Effector CD4-positive, alpha-beta T cell (primary cell): ENCODE data around the gene PTPRM.
"Not testable (repeated sequence)": the region's sequence is repeated elsewhere in the genome, so short reads cannot be mapped to it uniquely, and the experiment has no call there.

ENCODE experiments used
- DNase-seq: peaks from one replicate; pipeline ENCODE4 v3.0.0-alpha.2; 2020

The PTPRM gene

DNA sequence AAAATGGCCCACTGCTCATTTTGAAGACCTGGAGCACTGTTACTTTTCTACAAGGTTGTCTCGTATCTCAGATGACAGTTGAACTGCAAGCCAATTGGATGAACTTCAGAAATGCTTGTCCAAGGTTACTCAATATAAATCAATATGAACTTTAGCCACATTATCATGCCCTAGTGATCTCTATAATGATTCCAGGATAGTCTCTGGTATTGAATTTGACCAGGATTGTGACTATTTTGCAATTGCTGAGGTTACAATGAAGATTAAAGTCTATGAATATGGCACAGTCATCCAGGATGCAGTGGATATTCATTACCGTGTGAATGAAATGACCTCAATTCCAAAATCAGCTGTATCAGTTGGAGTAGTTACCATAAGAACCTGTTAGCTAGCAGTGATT, 846.1 kb downstream of the PTPRM start:
- DNase-seq, result no peak

DNA sequence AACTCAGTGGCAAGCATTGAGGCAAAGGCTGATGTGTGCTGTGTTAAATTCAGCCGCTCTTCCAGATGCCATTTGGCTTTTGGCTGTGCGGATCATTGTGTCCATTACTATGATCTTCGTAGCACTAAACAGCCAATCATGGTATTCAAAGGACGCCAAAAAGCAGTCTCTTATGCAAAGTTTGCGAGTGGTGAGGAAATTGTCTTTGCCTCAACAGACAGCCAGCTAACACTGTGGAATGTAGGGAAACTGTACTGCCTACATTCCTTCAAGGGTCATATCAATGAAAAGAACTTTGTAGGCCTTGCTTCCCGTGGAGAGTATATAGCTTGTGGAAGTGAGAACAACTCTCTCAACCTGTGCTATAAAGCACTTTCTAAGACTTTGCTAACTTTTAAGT, 846.6 kb downstream of the PTPRM start:
- DNase-seq, result no peak

DNA sequence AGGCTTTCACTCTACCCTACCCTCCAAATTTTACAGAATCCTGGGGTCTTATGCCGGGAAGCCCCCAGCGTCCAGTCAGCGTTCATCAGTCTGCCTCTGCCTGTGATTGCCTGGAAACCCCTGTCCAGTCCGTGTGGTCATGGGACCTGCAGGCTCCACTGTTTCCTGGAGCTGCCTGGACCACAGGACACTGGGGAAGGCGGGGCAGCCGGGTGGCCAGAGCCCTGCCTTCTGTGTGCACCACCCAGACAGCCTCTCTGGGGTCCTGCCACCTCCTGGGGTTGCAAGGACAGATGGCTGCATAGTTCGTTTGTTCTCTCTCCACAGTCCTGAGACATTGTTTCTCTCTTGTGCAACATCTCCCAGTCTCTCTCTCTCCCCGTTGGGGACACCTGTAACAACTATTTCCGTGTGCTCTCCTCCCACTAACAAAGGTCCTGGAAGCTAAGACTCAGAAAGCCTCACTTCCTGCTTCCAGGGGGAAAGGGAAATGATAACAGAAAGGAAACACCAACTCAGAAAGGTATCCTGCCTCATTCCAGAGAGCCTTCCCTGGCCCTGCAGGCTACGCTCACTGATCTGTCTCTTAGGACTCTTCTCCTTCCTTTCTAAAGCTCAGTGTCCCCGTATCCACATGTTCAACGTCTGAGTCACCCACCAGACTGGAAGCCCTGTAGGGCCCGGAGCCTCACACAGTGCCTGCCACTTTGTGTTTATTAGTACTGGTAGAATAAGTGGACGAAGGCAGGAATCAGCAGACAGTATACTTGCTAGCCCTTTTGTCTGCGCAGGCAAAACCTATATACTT, 849.3 kb downstream of the PTPRM start:
- no peak for DNase-seq

DNA sequence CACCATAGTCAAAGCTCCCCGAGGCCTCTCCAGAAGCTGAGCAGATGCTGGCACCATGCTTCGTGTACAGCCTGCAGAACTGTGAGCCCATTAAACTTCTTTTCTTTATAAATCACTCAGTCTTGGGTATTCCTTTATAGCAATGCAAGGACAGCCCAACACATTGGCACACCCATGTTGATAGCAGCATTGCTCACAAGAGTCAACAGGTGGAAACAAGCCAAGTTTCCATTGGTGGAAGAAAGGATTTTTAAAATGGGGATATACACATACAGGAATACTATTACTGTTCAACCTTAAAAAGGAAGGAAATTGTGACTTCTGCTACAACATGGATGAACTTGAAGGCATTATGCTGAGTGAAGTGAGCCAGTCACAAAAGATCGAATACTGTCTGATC, 855.3 kb downstream of the PTPRM start:
- no peak for DNase-seq

DNA sequence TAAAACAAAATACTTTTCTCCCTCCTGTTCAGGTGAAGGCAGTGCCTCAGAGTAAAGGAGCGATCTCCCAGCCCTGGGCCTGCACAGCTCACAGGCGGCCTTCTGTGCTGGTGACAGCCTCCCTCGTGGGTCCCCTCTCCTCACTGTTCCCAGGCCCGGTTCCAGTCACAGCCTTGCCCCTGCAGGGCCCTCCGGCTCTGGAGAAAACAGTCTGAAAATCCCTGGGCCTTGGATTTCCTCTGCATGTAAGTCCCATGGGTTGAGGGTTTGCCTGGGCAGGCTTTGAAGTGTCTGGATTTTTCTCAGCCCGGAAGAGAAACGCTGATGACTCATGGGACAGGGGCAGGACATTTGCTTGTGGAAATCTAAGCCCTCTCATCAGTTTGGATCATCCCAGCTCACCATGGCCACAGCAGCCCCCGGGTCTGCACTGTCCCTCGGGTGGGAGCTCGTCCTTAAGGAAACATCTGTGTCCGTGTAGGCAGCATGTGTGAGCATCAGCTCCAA, 856.0 kb downstream of the PTPRM start:
- no peak for DNase-seq

DNA sequence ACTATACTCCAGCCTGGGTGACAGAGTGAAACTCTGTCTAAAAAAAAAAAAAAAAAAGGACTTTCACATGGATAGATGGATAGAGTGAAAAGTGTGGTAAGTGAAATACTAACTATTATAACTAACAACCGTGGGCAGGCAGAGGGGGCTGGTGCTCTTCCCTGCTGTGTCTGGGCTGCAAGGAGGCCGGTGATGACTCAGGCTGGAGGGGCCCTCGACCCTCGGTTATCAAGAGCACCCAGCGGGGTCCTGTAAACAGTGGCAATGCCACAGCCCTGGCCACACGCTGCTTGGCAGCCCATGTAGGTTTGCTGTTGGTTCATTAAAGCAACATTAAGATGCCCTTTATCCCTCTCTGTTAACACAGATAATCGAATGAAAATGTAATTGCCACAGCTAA, 857.4 kb downstream of the PTPRM start:
- no peak for DNase-seq

DNA sequence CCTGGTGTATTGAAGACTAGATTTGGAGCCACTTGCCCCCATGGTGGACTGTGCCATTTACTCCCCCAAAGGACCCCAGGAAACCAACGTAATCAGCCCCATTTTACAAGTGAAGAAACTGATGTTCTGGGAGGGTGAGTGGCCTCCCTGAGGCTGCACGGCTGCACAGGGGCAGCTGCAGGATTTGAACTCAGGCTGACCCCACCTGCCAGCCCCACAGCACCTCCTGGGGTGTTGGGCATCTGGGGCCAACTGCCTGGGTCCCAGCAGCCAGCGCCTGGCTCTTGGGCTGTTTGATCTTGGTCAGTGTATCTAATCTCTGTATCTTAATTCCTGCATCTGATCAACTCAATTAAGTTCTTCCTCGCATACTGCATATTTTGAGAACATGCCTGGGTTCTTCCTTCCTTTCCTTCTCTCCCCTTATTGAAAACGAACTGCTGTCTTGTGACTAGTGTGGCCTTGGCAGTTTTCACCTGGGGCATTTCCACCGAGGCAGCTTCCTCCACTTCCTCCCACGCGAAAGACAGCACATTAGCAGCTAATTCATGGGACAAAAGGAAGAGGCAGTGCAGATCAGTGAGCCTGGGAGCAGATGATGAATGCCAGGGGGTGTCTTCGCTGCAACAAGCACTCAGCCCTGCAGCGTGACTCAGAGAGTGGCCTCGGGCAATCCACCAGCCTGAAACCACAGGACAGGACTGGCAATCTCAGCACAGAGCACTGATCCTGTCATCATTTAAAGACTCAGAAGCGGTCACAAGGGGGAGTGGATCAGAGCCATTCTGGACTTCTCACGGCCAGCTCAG, 858.0 kb downstream of the PTPRM start:
- DNase-seq, result no peak

DNA sequence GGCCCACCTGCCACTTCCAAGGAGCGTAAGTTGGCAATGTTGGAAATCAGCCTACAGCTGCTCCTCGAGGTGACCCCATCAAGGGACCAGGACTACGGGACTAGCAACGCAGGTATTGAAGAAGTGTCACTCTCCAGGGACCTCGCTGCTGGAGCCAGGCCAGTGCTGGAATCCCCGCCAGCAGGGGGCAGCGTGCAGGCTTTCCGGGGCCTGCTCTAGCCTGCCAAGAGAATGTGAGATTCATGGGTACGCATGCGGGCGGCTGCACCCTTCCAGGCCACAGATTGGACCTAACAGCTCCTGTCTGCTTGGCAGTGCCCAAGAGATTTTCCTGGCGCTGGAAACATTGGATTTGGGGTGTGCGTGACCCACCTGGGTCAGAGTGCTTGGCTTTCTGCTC, 859.3 kb downstream of the PTPRM start:
- DNase-seq, result no peak

DNA sequence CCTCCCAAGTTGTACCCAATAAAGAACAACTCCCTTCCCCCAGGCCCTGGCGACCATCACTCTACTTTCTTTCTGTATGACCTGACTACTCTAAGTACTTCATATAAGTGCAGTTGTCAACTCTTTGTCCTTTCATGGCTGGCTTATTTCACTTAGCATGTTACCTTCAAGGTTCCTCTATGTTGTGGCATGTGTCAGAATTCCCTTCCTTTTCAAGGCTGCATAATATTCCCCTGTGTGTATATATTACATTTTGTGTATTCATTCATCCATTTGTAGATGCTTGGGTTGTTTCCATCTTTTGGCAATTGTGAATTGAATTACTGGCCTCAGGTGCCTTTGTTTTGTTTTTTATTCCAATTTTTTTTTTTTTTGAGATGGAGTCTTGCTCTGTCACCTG, 860.2 kb downstream of the PTPRM start:
- no peak for DNase-seq

DNA sequence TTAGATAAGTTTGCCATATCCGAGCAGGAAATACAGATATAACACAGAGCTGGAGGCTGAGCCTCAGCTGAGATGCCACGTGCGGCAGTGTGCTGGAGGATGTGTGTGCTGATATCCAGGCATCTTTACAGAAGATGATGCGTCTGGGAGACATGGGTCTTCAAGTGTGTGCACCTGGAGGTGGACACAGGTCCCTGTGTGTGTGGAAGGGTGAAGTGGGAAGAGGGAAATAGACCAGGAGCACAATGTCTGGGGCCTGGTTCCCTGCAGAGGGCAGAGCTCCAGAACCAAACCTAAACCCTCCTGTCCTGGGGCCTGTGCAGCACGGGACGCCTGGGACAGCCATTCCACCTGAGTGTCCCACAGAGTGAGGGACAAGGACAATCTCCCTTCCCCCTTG, 861.8 kb downstream of the PTPRM start:
- no peak for DNase-seq

DNA sequence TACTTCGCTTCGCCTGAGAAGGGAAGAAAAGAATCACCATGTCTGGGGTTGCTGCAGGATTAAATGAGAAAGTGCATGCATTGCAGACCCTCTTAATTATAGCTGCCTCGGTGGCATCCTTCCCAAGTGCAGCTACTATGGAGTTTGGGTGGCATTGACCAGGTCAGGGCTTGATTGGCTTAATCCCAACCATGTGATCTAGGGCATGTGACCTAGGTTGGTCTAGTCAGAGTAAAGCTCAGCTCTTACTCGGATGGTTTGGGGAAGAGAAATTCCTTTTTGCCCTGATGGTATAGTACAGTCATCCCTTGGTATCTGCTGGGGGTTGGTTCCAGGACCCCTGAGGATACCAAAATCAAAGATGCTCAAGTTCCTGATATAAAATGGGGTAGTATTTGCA, 863.9 kb downstream of the PTPRM start:
- DNase-seq, result no peak

DNA sequence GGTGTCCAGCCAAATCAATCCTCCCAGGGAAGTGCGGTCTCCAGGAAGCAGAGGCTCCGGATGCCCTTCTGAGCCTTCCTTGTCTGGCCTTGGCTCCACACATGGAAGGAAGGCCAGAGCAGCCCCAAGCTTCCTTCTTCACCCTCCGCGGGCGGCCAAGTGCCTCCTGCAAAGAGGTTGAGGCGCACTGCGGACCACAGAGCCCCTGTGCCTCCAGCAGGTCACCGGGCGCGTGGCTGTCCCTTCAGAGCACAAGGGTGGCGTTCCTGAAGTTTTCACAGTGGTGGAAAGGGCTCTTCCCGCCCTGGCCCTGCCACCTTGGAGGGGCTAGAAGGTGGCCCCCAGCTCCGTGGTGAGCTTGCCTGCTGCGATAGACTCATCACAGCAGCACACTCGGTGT, 866.2 kb downstream of the PTPRM start:
- no peak for DNase-seq

DNA sequence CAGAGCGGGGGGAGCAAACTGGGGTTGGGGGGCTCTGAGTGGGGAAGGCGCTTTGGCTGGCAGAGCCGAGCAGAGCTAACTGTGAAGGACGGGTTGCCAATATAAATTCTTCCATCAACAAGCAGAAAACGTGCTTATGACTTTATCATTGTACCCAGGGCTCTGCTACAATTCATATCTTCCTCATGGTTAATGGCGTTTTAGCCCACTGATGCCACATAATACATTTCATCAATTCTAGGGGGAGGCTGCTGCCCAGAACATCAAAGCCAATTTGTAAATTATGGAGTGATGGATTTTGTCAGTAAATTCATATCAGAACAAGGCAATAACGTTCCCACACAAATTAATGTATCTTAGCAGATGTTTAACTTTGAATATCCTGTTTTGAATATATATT, 866.7 kb downstream of the PTPRM start:
- DNase-seq, result no peak

DNA sequence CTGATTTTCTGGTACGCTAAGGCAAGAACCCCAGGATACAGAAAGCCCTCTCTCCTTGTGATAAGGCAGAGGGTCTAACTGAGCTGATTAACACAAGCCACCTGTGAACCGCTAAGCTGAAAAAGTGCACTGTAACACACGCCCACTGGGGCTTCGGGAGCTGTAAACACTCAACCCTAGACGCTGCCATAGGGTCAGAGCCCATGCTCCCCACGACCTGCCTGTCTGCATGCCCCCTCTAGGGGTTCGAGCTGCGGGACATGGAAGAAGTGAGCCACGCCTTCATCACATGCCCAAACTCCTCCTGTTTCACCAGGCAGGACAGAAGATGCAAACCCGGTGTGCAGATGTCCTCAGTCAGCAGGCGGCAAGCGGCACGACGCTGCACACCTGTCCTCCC, 868.3 kb downstream of the PTPRM start:
- DNase-seq, result no peak

DNA sequence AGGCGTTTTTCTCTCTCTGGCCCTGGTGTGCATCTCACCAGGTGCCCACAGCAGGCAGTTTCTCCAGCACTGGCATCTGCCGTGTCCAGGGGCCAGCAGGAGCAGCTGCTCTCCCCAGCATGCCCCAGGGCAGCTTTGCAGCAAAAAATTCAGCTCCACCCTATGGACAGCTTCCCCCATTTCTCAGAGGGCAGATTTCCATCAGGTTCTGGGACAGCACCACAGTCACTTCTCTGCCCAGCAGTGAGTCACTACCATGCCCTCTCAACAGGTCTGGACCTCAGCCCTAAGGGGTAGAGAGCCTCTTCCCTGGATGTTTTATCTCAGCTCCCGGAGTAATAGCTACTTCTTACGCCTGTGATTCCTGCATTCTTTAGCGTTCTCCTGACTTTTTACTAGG, 871.9 kb downstream of the PTPRM start:
- DNase-seq, result no peak

DNA sequence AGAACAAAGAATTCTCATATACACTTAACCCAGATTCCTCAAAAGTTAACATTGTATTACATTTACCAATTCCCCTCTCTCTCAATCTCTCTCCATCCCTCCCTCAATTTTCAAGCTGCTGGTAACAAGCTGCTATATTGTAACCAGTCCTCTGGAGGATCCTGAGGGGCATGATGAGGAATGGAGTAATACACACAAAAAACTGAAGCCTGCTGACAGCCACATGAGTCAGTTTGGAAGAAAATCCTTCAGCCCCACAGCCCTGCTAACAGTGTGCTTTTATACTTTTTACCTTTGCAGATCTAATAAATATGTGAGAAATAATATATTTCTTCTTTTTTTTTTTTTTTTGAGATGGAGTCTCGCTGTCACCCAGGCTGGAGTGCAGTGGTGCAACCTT, 876.4 kb downstream of the PTPRM start:
- DNase-seq, result no peak

DNA sequence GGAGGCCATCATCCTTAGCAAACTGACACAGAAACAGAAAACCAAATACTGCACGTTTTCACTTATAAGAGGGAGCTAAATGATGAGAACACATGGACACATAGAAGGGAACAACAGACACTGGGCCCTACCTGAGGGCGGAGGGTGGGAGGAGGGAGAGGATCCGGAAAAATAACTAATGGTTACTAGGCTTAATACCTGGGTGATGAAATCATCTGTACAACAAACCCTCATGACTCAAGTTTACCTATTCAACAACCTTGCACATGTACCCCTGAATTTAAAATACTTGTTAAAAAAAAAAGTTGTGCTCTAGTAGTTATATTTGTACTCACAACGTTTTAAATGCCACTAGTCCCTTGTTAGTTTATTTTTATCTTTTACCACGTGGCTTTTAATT, 879.8 kb downstream of the PTPRM start:
- not testable (repeated sequence) for DNase-seq

DNA sequence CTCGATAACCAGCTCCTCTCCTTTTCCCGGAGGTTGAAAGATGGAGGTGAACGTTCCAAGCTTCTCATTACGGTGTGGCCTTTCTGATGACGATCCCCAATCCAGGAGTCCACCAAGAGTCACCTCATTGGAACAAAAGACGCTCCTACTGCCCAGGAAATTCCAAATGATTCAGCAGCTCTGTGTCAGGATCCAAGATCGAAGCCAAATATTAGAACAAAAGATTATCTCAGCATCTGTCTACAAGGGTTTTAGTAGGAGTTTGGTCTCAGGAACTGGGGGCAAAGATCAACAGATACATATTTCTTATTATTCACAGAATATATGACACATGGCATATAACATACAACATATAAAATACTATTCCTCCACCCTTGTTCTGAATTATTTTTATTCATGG, 881.0 kb downstream of the PTPRM start:
- no peak for DNase-seq

DNA sequence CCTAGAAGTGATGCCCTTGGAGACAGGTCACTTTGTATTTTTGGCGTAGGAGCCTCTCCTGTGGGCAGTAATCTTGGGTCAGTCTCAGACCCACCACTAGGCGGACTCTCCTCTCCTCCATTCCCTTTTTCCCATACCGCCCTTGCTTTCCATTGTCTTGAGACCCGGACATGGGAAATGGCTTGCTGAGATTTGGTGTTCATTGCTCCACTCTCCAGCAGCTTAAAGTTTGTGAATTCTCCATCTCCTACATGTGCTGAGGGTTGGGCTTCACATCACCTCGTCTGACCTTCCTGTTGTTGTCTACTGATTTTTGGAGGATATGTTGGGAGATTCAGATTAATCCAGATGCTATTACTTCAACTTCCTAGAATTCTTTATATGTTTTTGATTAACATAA, 882.9 kb downstream of the PTPRM start:
- no peak for DNase-seq

DNA sequence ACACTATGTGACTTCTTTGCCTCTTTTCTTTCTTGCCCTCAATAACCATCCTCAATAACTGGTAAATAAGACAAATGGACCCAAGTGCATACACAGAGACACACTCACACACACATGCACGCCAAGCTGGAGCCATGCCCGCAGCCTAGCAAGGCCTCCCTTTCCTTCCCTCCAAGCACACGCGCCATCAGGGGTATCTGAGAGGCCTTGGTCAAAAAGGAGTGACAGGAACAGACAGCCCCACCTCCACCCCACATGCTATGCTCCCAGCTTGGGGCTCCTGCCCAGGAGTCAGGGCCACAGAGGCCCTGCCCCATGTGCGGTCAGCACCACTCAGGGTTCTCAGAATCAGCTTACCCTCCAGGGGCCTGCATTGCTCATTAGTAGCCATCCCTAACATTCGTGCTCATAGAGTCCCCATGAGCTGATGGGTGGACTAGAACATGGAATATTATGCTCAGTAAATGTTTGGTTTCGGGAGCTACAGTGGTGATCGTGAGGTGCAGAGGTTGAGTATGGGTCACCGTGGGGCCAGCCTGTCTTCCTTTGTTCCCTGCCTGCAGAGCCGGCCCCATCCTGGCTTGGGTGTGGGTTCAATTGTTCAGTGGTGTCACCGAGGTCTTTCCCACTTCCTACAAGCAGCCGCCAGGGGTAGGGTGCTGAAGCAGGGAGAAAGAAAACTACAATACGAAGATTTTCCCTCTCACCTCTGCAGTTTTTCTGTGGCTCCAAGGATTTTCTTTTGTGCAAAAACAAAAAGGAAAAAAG, 884.0 kb downstream of the PTPRM start:
- DNase-seq, result no peak

DNA sequence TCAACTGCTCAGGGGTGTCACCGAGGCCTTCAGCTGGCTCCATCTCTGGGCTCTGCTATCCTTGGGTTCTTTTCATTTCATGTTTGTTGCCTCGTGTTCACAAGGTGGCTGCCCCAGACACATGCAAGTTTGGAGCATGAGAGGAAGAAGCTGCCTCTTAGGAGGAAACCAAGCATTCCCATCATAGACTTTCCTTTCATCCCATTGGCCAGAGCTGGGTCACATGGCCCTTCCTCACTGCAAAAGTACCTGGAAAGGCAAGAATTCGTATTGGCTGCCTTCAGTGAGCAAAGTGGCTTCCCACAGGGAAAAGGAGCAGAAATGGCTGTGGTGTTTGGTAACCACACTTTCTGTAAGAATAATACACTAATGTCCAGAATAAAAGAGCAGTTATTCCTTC, 886.4 kb downstream of the PTPRM start:
- DNase-seq, result no peak

DNA sequence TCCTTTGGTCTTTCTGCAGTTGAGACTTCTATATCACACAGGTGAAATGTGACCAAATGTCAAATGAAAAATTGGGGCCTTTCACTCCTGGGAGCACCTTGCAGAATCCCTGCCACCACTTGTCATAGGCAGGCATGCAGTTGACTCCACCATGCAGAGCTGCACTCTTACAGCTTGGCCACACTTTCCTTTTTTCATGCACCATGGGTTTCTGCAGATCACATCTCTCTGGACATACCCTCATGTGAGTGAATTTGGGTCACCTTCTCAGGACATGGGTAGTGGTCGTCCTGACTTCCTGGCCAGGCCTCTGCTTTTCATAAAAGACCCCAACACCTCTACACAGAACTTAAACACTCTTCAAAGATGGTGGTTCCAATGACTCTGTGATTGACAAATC, 887.0 kb downstream of the PTPRM start:
- no peak for DNase-seq
